HG03095 (cell line): ENCODE results near the gene SCN7A.

Experiments used
- ATAC-seq: cut with Tn5 transposase; IDR thresholded peaks from one replicate; pipeline ENCODE4 v1.9.1; 2021; ENCODE audit warnings: moderate library complexity; ENCODE audit not compliant: unreplicated experiment

Gene SCN7A

DNA sequence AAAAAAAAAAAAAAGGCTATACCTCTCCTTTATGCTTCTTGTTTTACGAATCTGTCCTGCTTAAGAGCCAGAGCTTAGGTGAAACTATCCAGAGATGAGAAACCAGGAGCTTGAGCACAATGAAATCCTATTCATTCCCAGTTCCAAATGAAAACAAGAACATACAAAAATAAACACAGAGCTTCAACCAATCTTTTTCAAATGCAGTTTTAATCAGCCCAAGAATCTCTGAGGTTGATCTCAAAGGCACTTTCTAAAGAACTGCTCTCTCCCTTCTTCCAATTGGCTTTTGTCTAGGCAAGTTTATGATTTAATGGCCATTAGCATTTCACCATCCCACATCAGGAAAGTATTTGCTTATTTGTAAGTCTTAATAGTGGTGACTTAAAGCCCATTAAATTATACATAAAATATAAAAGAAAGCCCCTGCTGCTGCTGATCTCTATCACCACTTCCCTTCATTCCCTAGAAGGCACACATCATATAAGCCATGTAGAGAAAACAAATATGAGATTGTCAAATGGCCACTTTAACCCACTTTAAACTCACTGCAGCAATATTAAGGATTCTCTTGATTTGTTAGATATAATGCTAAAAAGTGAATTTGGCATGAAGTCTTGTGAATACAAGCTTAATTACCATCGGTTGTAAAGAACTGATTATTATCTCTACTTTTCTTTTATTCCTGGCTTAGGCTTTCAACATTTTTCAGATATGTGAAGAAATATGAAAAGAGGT lies 89.0 kb downstream of the SCN7A start:
- no peak for ATAC-seq

DNA sequence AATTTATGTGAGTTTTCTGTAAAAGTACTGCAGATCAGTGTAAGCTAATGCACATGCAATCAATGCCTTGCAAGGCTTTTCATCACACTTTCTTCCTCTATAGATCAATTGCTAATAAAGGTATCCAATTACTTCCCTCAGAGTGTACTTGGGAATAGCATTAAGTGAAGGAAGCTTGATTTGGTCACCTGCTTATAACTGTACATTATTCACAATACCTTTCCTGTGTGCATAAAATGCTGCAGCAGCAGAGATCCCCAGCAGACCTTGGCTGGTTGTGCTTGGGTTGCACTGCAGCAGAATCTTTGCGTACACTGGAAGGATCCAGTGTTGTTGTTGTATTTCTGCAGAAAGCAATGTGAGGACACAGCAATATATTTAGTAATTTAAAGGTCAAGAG lies 99.8 kb downstream of the SCN7A start:
- no peak for ATAC-seq

DNA sequence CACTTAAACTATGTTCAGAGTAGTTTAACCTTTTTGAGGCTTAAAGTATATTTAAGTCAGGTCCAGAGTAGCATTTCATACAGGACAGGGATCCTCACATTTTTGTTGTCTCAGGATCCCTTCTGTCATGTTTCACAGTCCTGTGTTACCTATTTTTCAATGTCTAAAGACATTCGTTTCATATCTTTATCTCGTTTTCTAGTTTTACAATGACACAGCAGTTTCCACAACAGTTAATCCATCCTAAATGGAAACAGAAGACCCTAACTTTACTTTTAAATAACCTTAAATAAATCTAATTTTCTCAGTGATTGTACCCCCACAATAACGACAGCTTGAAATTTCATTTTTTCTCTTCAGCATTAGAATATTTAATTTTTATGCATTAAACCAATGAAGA lies 101.0 kb downstream of the SCN7A start:
- no peak for ATAC-seq

DNA sequence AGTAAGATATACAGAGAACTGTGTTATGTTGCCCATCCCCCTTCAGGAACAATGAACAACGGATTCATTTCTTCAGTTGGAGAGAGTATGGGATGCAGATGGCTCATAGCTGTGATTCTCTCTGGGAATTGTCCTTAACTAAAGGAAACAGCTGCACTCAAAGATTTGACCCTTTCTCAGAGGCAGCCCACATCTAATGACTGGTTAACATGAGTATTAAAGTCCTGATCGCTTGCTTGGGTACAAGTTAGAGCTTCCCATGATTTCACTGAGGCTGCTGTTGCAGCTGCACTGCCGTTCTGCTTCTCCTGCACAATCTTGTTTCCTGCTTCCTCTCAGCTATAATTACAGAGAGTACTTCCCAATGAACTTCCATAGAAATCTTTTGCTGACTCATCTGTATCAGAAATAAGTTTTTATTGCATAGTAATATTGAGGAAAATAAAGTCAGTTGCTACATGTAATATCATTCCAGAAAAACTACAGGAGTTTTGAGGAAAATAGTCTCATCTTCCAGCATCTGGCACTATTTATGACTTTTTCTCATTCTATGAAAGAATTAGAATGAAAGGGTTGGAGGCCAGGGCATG lies 105.5 kb downstream of the SCN7A start:
- no peak for ATAC-seq

DNA sequence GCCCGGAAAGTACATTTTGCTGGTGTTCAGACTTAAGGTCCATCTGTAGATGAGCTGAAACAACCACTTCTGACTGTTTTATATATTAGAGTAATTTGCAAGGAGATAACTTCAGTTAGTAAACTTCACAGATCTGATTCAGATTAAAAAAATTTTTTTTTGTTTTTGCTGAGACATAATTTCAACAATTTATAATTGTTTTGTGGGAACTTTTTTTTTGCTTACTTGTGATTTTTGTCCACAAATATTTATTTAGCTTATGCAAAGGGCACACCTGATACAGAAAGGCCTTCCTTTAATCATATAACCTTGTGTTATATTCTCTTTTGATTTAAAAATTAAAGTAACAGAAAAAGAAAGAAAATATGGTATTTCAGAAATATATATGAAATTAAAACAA lies 108.7 kb downstream of the SCN7A start:
- ATAC-seq: no peak

DNA sequence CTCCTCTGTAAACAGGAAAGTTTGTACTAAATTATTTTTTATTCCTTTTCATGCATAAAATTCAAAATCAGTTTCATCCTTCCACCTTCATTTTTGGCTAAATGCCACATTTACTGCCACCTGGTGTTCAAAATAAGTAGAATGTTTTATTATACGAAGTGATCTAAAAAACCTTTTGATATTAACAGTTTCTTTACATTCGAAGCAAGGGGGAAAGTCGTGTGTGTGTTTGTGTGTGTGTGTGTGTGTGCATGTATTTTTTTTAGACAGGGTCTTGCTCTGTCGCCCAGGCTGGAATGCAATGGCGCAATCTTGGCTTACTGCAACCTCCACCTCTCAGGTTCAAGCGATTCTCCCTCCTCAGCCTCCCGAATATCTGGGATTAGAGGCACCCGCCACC lies 109.3 kb downstream of the SCN7A start:
- no peak for ATAC-seq

DNA sequence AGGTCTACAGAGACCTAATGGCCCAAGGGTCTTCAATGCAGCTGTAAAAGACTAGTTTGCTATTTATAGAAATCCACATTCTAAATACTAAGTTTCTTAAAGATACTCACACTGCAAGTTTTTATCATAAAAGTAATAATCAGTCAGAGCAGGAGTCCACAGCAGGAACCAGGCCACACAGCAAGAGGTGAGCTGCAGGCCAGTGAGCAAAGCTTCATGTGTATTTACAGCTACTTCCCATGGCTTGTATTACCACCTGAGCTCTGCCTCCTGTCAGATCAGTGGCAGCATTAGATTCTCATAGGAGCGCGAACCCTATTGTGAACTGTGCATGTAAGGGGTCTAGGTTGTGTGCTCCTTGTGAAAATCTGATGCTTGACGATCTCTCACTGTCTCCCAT lies 111.6 kb downstream of the SCN7A start:
- no peak for ATAC-seq

DNA sequence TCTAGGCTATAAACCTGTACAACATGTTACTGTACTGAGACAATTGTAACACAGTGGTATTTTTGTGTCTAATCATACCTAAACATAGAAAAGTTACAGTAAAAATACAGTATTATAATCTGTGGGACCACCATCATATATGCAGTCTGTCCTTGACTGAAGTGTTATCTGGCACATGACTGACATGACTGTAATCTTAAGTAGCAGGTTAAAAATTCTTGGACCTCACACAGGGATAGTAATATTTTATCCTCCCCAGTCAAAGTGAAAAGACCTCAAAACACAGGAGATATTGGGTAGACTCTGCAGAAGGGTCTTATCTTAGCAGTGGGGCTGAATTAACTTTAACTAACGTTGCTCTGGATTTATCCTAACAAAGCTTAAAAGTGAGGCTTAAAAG lies 113.4 kb downstream of the SCN7A start:
- no peak for ATAC-seq

DNA sequence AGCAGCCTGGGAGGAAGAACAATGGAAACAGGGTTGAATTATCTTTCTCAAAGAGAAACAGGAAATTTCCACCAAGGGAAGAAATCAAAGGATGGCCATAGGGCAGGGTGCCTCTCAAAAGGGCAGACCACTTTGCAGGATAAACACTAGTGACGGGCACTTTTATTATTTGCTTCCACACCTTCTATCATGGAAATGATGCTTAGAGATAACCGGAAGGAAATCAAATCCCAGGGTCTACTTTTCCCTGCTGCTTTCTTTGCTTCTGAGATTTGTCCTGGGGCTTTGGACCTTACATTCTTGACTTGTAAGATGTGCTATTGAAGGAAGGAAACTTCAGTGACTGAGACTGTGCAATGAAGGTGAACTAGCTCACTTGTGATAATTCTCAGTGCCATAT lies 117.2 kb downstream of the SCN7A start:
- ATAC-seq: no peak

DNA sequence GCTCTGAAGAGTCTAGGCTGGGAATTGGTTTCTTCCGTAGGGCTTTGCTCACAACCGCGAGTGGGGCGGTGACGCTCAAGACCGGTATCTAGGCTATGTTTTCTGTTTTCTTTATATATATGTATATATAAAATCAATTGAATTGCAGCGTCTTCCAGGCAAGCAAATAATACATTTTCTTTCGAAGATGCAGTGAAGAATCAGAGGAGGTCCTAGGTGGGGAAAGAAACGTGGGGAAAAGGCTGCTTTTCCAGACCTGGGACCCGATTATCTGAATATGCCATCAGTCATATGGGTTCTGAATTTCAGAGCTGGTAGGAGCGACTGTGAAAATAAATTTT lies 117.6 kb downstream of the SCN7A start:
- ATAC-seq: no peak

DNA sequence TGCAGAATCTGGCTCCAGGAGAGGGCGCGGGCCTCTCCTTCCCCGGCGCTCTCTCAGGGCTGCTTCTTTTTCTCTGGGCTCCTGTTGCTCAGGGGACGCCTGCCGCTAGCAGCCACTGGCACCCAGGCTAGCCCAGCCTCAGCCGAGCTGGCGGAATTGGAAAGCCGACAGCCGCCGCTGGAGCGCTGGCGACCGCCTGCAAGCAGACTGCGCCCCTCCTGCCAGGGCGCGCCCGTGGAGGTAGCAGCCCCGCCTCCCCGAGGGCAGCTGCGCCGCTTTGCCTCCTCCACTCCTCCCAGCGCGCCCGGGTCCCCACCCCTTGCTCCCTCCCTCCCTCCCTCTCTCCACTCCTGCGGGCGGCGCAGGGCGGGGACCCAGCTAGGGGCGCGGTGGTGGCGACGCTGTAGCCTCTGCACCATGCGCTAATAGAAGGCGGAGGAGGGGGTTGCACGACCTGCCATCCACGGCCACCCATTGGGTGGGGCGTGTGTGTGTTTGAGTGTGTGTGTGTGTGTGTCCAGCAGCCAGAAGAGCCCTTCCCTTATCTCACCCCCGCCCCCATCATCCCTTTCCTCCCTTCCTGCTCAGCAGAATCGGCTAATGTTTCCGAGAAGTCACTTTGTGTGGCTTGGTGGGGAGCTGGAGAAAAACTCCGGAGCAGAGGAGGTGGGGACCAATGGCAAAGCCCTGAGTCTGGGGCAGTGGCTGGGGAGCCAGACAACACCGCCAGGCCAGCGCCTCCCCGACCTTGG lies 118.1 kb downstream of the SCN7A start, which contains the start of gene SCN9A:
TSS of gene SCN9A (minus strand) at position 209 of the 752 bp plus-strand sequence. CDS start 64,188 bp downstream, outside the sequence.
- no peak for ATAC-seq

DNA sequence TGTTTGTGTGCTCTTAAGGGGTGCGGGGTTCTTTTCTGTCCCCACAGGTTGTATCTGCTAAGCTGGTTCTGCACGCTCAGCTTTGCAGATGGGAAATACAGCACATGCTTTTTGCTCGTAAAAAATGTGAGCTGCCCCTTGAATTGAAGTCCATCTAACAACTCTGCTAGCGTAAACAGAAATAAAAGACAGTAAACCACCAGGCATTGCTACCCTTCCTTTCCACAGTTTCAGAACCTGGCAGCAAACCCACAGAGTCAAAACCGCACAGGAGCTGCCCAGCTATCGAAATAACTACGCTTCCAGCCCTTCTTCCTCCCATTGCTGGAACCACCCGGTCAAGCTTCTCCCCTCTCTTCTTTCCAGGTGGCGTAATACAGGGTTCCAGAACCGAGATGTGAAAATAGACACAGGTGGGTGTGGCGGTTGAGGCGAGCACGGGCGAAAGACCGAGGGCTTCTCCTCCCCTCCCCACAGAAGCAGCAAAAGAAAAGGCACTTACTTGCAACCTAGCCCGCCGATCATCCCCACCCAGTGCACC lies 118.8 kb downstream of the SCN7A start:
- ATAC-seq: no peak

DNA sequence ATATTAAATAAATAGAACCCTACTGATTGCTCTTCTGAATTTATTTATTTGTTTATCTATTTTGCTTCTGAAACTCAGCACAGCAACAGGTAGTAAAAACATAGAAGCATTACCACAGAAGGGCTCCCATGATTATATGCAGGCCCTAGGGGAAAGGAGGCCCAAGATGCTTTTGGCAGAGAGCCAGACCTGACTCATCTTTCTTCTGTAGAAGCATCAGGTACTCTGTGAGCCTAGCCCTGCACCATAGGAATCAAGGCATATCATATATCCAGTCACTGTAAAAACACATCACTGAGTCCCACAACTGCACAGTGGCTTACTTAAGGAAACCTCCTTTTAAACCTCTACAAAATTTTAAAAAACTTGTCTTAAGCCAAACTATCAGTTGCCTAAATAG lies 120.1 kb downstream of the SCN7A start:
- ATAC-seq: no peak

DNA sequence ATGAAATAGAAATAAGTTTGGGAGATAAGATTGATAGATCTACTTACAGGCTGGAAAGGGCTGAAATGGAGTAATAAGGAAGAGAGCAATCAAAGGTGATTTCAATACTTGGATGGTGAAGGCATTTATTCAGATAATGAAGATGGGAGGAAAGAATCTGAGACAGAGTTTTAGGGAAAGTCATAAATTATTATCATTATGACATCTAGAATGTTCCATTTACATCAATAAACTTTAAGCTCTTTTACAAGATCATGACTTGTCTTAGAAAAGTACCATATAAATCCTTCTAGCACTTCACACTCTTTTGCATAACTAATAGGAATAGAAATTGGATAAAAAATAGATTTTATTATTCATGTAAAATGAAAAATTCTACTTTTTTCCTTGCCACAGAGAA lies 120.5 kb downstream of the SCN7A start:
- ATAC-seq: no peak

DNA sequence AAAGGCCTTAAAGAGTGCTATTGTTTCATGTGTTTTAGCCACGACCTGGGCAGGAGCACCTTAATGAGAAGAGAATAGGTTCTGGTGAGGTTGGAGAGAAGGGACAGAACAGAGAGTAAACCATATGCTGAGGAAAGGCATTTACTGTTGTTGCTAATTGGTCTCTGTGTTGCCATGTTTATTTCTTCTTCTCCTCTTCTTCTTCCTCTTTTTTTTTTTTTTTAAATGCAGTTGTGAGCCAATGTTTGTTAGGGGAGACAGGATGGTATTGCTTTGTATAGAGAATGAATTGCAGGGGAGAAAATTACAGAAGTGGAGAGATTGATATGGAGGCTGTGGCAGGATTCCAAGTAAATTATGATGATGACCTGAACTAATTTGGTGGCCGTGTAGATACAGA lies 120.9 kb downstream of the SCN7A start:
- ATAC-seq: no peak

DNA sequence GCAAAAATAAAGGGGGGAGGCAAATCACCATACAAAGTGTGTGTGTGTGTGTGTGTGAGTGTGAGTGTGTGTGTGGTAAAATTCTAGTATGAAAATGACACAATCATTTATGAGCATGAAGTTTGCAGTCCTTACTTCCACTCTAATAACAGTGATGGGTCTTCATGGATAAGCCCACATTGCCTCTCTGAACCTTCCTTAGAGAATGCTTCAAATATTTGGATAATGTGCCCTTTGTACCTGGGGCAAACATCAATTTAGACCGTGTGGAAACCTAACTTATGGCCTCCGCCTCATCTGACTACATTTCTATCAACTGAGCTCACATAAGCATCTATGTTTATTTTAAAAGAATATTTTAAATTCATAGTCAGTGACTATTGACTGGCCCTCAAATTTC lies 122.0 kb downstream of the SCN7A start:
- ATAC-seq: no peak

DNA sequence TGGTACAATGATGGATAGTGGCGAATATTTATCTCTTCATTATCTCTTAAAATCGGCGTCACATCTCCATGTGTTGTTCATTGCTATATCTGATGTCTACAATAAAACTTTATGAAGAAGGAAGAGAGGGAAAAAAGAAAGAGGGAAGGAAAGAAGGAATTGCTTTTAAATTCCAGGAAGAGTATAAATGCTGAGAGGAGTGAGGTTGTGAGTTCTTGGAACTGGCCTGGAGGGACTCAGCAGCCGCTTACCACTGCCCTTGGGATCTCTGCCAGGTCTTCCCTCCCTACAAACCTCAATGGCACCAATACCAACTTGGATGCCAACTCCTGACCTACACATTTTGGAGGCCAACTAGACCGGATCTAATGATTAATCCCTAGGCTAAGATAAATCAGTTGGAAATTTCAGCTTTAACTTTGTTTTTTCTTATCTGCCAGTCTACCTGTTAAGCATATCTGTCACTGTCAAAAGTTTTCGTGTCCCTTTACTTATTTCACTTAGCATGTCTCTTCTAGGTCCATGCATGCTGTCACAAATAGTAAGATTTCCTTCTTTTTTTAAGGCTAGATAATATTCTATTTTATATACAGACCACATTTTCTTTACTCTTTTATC lies 128.1 kb downstream of the SCN7A start:
- ATAC-seq: no peak

DNA sequence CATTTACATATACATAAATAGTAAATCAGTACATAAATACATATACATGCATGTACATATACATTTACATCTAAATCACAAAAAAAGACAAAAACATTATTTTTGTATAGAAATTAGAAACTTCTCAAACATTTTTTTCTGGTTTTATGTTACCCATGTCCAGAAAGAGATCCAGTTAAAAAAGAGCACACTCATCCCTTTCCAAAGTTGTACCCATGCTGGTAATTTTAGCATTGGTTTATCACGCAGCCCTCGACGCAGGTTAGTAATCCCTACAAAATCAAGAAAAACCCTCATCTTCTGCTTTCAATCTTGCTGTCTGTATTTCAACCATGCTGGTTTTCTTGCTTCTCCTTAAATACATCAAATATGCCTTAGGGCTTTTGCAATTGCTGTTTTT lies 128.8 kb downstream of the SCN7A start:
- no peak for ATAC-seq

DNA sequence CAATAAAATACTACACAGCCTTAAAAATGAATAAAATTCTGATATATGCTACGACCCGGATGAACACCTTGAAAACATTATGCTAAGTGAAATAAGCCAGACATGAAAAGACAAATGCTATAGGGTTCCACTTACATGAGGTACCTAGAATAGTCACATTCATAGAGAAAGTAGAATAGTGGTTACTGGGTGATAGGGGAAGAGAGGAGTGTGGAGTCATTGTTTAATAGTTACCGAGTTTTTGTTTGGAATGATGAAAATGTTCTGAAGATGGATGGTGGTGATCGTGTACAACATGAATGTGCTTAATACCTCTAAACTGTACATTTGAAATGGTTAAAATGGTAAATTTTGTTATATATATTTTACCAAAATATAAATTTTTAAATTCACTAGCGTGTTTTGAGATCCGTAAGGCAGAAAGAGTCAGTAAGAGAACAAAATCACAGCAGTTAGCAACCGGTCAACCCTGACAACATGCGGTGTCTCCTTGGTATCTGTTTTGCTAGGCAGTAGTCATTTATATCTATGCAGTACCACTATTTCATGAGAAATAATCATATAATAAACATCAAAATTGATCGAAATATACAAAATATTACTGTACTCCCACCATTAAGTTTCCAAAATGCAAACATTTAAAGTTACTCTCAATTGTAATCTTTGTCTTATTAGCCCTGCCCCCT lies 129.4 kb downstream of the SCN7A start:
- no peak for ATAC-seq

DNA sequence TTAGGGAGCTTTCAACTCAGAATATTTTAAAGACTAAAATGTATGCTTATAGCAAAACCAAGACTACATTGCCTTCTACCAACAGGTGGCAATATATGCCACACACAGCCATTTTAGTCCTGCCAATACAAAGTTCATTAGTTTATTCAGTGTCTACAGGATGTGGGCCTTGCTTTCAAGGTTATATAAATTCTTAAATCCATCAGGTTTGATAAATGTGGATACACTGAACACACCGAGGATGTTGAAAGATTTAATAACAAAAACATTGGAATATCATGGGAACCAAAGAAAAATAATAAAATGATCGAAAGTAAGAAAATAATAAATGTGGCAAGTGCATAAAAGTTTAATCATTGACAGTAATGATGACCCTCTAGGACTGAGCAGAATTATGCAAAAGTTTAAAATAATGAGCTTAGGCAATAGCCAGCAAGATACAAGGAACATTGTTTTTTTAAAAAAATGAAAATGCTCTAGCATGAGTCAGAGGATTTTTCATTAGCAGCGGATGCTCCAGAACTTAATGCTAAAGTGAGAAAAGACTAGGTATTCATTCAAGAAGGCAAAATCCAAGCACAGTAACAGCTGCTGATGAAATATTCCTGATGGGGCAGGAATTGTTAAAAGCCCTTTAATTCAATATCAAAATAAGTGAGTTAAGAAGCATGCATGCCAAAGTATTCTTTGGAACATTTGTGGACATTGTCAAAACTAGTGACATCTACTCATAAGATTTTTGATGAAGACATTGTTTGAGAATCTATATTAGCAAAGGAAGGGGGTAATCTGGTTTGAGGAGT lies 132.5 kb downstream of the SCN7A start:
- no peak for ATAC-seq
